GM19035 (cell line): ENCODE measurements around the gene BCL3.
"Not testable (repeated sequence)": the region's sequence is repeated elsewhere in the genome, so short reads cannot be mapped to it uniquely, and the experiment has no call there.

Experiments
- ATAC-seq: cut with Tn5 transposase; IDR thresholded peaks from one replicate; pipeline ENCODE4 v1.9.1; 2021; ENCODE audit not compliant: unreplicated experiment

The BCL3 gene

GRCh38 chr19:44748426-44749254 is at the start of gene BCL3:
TSS of gene BCL3 (plus strand) at chr19:44748708. CDS start at chr19:44748791, 83 bp downstream.
- peak; percentile 40 for ATAC-seq

- no peak for ATAC-seq
These were observed 48.0 kb upstream of the BCL3 start for GRCh38 chr19:44700547-44700946.

GRCh38 chr19:44701228-44701627 is 47.3 kb upstream of the BCL3 start:
- ATAC-seq: no peak

- no peak for ATAC-seq
These were observed 45.8 kb upstream of the BCL3 start for GRCh38 chr19:44702551-44703176.

GRCh38 chr19:44703336-44704078 is 45.0 kb upstream of the BCL3 start:
- ATAC-seq: no peak

GRCh38 chr19:44704982-44705381 is 43.5 kb upstream of the BCL3 start:
- no peak for ATAC-seq

GRCh38 chr19:44705502-44706010 is 43.0 kb upstream of the BCL3 start:
- no peak for ATAC-seq

- no peak for ATAC-seq
These were observed 41.8 kb upstream of the BCL3 start for GRCh38 chr19:44706506-44707236.

- no peak for ATAC-seq
These were observed 40.7 kb upstream of the BCL3 start for GRCh38 chr19:44707794-44708193.

- no peak for ATAC-seq
These were observed 39.6 kb upstream of the BCL3 start for GRCh38 chr19:44708940-44709339.

GRCh38 chr19:44709434-44710266 is 38.9 kb upstream of the BCL3 start:
- ATAC-seq: not testable (repeated sequence)

GRCh38 chr19:44710483-44710882 is 38.0 kb upstream of the BCL3 start:
- ATAC-seq: no peak

GRCh38 chr19:44712864-44713515 is 35.5 kb upstream of the BCL3 start:
- ATAC-seq: no peak

GRCh38 chr19:44714597-44715169 is 33.8 kb upstream of the BCL3 start:
- ATAC-seq: no peak

- no peak for ATAC-seq
These were observed 30.9 kb upstream of the BCL3 start for GRCh38 chr19:44717603-44718002.

- ATAC-seq: no peak
These were observed 29.9 kb upstream of the BCL3 start for GRCh38 chr19:44718441-44719261.

- no peak for ATAC-seq
These were observed 29.2 kb upstream of the BCL3 start for GRCh38 chr19:44719262-44719701.

- ATAC-seq: not testable (repeated sequence)
These were observed 28.1 kb upstream of the BCL3 start for GRCh38 chr19:44720396-44720795.
